ENCODE measurements around the gene TYMP. TPM values are rescaled to one million over a fixed set of nuclear protein-coding genes. Genes with fewer than 3 reads are reported as not detected.
"Not testable (repeated sequence)": the region's sequence is repeated elsewhere in the genome, so short reads cannot be mapped to it uniquely, and the experiment has no call there.

The TYMP gene
- total RNA-seq, 1 experiment from 2014 or later, result 0.63 TPM

DNA sequence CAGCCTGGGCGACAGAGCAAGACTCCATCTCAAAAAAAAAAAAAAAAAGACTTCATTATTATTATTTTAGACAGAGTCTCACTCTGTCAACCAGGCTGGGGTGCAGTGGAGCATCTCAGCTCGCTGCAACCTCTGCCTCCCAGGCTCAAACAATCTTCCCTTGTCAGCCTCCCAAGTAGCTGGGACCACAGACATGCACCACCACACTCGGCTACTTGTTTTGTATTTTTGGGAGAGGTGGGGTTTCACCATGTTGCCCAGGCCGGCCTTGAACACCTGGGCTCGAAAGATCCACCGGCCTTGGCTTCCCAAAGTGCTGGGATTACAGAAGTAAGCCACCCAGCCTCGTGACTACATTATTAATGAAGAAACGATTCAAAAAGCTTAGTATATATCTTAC, 5.3 kb upstream of the TYMP start:
- DNase-seq, result no peak
- no peaks in the 10 kb centered on the region for H3K36me3 ChIP-seq
- H3K4me1 ChIP-seq, result peaks cover 2% of the 10 kb centered on the region; the same call in 1 of the 2 replicates
- no peaks in the 10 kb centered on the region; the same call in 1 of the 2 replicates for H3K9me3 ChIP-seq (replicated peaks)
- H3K27ac ChIP-seq, result no peak overlapping the region
- H3K4me3 ChIP-seq, result no peak overlapping the region
- peaks cover 16% of the 10 kb centered on the region; the same call in 1 of the 2 replicates for H3K27me3 ChIP-seq

DNA sequence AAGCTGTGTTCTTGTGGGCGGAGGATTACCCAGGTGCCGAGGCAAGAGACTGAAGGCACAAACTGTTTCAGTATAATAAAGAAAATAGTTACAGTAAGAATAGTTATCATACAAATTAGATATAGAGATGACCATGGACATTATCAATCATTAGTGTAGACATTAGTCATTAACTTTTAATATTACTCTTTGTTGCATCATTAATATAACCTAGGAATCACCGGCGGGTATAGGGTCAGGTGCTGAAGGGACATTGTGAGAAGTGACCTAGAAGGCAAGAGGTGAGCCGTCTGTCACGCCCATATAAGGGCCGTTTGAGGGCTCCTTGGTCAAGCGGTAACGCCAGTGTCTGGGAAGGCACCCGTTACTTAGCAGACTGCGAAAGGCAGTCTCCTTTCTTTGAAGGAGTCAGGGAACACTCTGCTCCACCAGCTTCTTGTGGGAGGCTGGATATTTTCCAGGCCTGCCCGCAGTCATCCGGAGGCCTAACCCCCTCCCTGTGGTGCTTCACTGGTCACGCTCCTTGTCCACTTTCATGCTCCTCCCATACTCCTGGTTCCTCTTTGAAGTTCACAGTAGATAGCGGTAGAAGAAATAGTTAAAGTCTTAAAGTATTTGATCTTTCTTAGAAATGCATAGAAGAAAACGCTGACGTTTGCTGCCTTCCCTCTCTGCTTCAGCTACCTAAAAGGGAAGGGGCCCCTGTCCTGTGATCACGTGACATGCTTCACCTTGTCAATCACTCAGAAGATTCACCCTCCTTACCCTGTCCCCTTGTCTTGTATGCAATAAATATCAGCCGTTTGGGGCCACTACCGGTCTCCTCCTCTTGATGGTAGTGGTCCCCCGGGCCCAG, 4.3 kb upstream of the TYMP start:
- H3K27ac ChIP-seq; H3K4me1 ChIP-seq; H3K4me3 ChIP-seq; H3K36me3 ChIP-seq; H3K9me3 ChIP-seq (replicated peaks): not testable (repeated sequence)
- H3K27me3 ChIP-seq, result peaks cover 16% of the 10 kb centered on the region; the same call in 1 of the 2 replicates
- DNase-seq, result peak in 1 of 2 experiments; percentile 39

DNA sequence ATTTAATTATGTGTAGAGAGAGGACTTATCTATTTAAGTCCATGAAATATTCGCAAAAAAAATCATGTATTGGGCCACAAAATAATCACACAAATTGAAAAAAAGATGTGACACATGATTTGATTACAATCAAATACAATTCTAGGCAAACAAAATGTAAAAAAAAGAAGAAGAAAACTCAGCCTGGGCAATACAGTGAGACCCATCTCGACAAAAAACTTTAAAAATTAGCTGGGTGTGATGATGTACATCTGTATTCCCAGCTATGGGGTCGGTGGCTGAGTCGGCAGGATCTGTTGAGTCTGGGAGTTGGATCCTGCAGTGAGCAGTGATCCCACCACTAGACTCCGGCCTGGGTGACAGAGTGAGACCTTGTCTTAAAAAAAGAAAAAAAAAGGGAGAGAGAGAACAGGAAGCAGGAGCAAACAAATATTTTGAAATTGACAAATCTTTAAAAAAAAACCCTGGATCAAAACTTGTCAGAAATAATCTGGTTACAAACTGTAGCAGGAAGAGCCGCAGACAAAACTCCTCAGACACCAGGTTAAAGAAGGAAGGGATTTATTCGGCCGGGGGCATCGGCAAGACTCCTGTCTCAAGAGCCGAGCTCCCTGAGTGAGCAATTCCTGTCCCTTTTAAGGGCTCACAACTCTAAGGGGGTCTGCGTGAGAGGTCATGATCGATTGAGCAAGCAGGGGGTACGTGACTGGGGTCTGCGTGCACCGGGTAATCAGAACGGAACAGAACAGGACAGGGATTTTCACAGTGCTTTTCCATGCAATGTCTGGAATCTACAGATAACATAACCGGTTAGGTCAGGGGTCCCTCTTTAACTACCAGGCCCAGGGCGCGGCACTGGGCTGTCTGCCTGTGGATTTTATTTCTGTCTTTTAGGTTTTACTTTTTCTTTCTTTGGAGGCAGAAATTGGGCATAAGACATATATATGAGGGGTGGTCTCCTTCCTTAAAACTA, 3.3 kb upstream of the TYMP start:
- no peak overlapping the region for H3K27ac ChIP-seq
- H3K4me3 ChIP-seq, result no peak overlapping the region
- peaks cover 2% of the 10 kb centered on the region; the same call in 1 of the 2 replicates for H3K4me1 ChIP-seq
- H3K36me3 ChIP-seq, result no peaks in the 10 kb centered on the region
- peaks cover 16% of the 10 kb centered on the region; the same call in 1 of the 2 replicates for H3K27me3 ChIP-seq
- DNase-seq, result no peak
- H3K9me3 ChIP-seq (replicated peaks), result no peaks in the 10 kb centered on the region; the same call in 1 of the 2 replicates

GRCh38 chr22:50531962-50532674, 2.3 kb upstream of the TYMP start:
- Histone ChIP-seq H3K36me3 (no peaks in the 10 kb centered on the region), H3K4me1 (peaks cover 2% of the 10 kb centered on the region; the same call in 1 of the 2 replicates), H3K4me3 (no peak overlapping the region), H3K27me3 (peaks cover 12% of the 10 kb centered on the region; the same call in 1 of the 2 replicates), H3K9me3 (replicated peaks) (no peaks in the 10 kb centered on the region; the same call in 1 of the 2 replicates), H3K27ac (no peak overlapping the region)
- no peak for DNase-seq

GRCh38 chr22:50531546-50531961, 1.7 kb upstream of the TYMP start:
- H3K9me3 ChIP-seq (replicated peaks), result no peaks in the 10 kb centered on the region; the same call in 1 of the 2 replicates
- H3K4me3 ChIP-seq, result no peak overlapping the region
- no peaks in the 10 kb centered on the region for H3K36me3 ChIP-seq
- peaks cover 2% of the 10 kb centered on the region; the same call in 1 of the 2 replicates for H3K4me1 ChIP-seq
- peaks cover 9% of the 10 kb centered on the region; the same call in 1 of the 2 replicates for H3K27me3 ChIP-seq
- DNase-seq, result no peak
- H3K27ac ChIP-seq, result no peak overlapping the region

- Histone ChIP-seq H3K27me3 (peaks cover 9% of the 10 kb centered on the region; the same call in 1 of the 2 replicates), H3K9me3 (replicated peaks) (no peaks in the 10 kb centered on the region; the same call in 1 of the 2 replicates), H3K4me1 (peaks cover 2% of the 10 kb centered on the region; the same call in 1 of the 2 replicates), H3K27ac (no peak overlapping the region), H3K4me3 (no peak overlapping the region), H3K36me3 (no peaks in the 10 kb centered on the region)
- no peak for DNase-seq
Measured at GRCh38 chr22:50530877-50531545, 1.2 kb upstream of the TYMP start.

DNA sequence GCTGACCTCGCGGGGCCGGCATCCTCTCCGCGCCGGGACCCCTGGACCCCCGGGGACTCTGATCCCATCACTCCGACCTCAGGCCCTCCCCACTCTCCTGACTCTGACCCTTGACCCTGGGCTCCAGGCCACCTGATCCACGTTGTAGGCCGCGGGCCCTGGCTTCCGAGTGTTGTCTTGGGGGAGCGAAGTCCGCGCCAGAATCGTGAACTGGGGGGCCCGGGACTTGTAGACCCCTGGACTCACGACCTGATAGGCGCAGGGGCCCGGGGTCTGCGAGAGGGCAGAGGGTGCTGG, 716 bp upstream of the TYMP start:
- DNase-seq, result no peak
- Histone ChIP-seq H3K4me3 (no peak overlapping the region), H3K27ac (no peak overlapping the region)

GRCh38 chr22:50529416-50529896, 356 bp downstream of the TYMP start:
- peaks cover 4% of the 10 kb centered on the region for H3K36me3 ChIP-seq
- H3K27me3 ChIP-seq, result peaks cover 9% of the 10 kb centered on the region; the same call in 1 of the 2 replicates
- no peak overlapping the region for H3K27ac ChIP-seq
- peaks cover 5% of the 10 kb centered on the region; the same call in 1 of the 2 replicates for H3K4me1 ChIP-seq
- no peak overlapping the region for H3K4me3 ChIP-seq
- no peaks in the 10 kb centered on the region for H3K9me3 ChIP-seq (replicated peaks)
- no peak for DNase-seq

More for the DNA sequence above, 716 bp upstream of the TYMP start:
- Histone ChIP-seq H3K27me3 (peaks cover 9% of the 10 kb centered on the region; the same call in 1 of the 2 replicates), H3K36me3 (no peaks in the 10 kb centered on the region), H3K9me3 (replicated peaks) (no peaks in the 10 kb centered on the region), H3K4me1 (peaks cover 2% of the 10 kb centered on the region; the same call in 1 of the 2 replicates)

GRCh38 chr22:50528682-50529415, 963 bp downstream of the TYMP start:
- DNase-seq, result no peak
- H3K27me3 ChIP-seq, result peaks cover 9% of the 10 kb centered on the region; the same call in 1 of the 2 replicates
- H3K4me1 ChIP-seq, result peaks cover 6% of the 10 kb centered on the region; the same call in 1 of the 2 replicates
- no peak overlapping the region for H3K4me3 ChIP-seq
- no peaks in the 10 kb centered on the region for H3K9me3 ChIP-seq (replicated peaks)
- H3K27ac ChIP-seq, result no peak overlapping the region
- H3K36me3 ChIP-seq, result peaks cover 10% of the 10 kb centered on the region

GRCh38 chr22:50527921-50528681, 1.7 kb downstream of the TYMP start:
- Histone ChIP-seq H3K9me3 (replicated peaks) (no peaks in the 10 kb centered on the region), H3K4me3 (no peak overlapping the region), H3K27me3 (peaks cover 4% of the 10 kb centered on the region; the same call in 1 of the 2 replicates), H3K36me3 (peaks cover 16% of the 10 kb centered on the region), H3K4me1 (peaks cover 4% of the 10 kb centered on the region; the same call in 1 of the 2 replicates), H3K27ac (no peak overlapping the region)
- DNase-seq, result no peak

DNA sequence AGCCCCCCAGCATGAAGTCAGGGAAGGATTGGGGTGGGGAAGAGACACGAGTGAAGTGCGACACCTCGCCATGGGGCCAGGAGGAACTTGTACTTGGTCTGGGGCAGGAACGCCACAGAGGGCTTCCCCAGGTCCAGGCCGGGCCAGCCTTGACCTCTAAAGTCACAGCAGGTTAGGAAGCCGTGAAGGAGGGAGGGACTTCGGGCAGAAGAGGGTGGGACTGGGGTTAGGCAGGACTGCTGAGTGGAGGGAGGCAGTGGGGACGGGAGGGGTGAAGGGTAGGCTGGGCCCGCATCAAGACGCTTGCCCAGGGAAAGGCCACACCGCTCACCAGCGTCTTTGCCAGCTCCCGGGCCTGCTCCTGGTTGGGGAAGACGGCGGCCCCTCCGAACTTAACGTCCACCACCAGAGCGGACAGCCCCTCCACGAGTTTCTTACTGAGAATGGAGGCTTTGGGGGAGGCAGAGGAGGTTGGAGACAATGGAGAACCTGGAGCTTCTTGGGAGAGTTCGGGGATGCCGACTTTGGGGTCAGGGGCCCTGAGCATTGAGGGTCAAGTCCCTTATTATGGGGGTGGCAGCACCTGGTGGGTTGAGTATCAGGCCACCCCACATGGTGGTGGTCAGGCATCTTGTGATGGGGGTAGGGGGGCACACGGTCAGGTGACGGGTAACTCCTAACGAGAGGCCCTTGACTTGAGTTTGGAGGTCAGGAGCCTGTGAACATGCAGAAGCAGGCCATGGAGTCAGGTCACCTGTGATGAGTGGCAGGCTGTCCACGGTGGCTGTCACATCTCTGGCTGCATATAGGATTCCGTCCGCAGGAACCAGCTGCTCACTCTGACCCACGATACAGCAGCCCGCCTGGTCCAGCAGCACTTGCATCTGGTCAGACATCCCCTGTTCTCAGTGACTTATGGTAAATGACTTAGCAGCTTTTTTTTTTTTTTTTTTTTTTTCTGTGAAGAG, 2.7 kb downstream of the TYMP start:
- H3K36me3 ChIP-seq, result peaks cover 20% of the 10 kb centered on the region
- no peaks in the 10 kb centered on the region for H3K27me3 ChIP-seq
- H3K4me3 ChIP-seq, result peak overlapping the region; percentile 66
- peaks cover 4% of the 10 kb centered on the region; the same call in 1 of the 2 replicates for H3K4me1 ChIP-seq
- peak; percentile 58 to 59 for DNase-seq
- H3K27ac ChIP-seq, result peak overlapping the region; percentile 54; the same call in 1 of the 2 replicates
- H3K9me3 ChIP-seq (replicated peaks), result no peaks in the 10 kb centered on the region
